Muscle of leg (tissue), 16 donors: Measurements from ENCODE around the gene EPRS1. TPM values are rescaled to one million over a fixed set of nuclear protein-coding genes. Genes with fewer than 3 reads are reported as not detected.
A peak's percentile ranks its signal among the peaks of the same experiment; 100 is the strongest.
"Not testable (repeated sequence)": the region's sequence is repeated elsewhere in the genome, so short reads cannot be mapped to it uniquely, and the experiment has no call there.

Experiments used
- DNase-seq: peaks from one replicate; pipeline ENCODE4 v3.0.0; 2013
- H3K27ac ChIP-seq: one replicate; pipeline ENCODE4 v1.5.1; 2013; ENCODE audit warnings: mild to moderate bottlenecking, low read length, control low read depth
- H3K27me3 ChIP-seq: one replicate; pipeline ENCODE4 v1.6.1; 2013; ENCODE audit warnings: low read length; ENCODE audit not compliant: control insufficient read depth, insufficient read depth
- H3K36me3 ChIP-seq: one replicate; pipeline ENCODE4 v1.6.1; 2013; ENCODE audit warnings: low read length; ENCODE audit not compliant: control insufficient read depth, insufficient read depth
- H3K4me1 ChIP-seq: one replicate; pipeline ENCODE4 v1.6.1; 2013; ENCODE audit warnings: low read length; ENCODE audit not compliant: control insufficient read depth, insufficient read depth
- H3K4me3 ChIP-seq: one replicate; pipeline ENCODE4 v1.5.1; 2013; ENCODE audit warnings: low read length, control low read depth
- H3K9me3 ChIP-seq: replicated peaks from 2 replicates; pipeline ENCODE4 v1.6.1; 2013; ENCODE audit warnings: low read depth, low read length; ENCODE audit not compliant: control insufficient read depth
- WGBS: methylation state at CpG from one replicate; pipeline ENCODE4 v1.1.5; 2013; ENCODE audit warnings: missing lambda C conversion rate; ENCODE audit not compliant: insufficient coverage; 5-methylcytosine and 5-hydroxymethylcytosine counted together
- long read RNA-seq, 11 donors: transcript quantifications; one replicate each; lab custom pipeline, GENCODE V29; 2026
- polyA plus RNA-seq, 8 donors: library from polyadenylated mRNA; unstranded; fragments of 120-200 nt; gene quantifications; one replicate each; pipeline versions ENCODE4 v1.2.1 to v1.2.3, GENCODE V29; 2013; ENCODE audit warnings: inconsistent platforms in 1 of 8, low replicate concordance in 1 of 8; ENCODE audit not compliant: insufficient read length in 8 of 8, insufficient read depth in 1 of 8
- total RNA-seq: library from RNA; stranded (reverse); fragments of 120-200 nt; gene quantifications from one replicate; pipeline ENCODE4 v1.2.4, GENCODE V29; 2013

Gene EPRS1
- total RNA-seq (76.4 TPM), polyA plus RNA-seq (100 to 1,000 TPM in 2 of 8 donors, 10 to 100 TPM in 6; 71.9 to 102 (median 89.3) TPM)
- long read RNA-seq, donor 1, full-length matches to known transcripts, result 1 of 1 reads
- long read RNA-seq, donor 1, partial matches to known transcripts, result 0 of 1 reads
- long read RNA-seq, donor 1, other reads (novel, unspliced or antisense), result 0 of 1 reads
- long read RNA-seq, donor 2, full-length matches to known transcripts, result 1 of 1 reads
- long read RNA-seq, donor 2, partial matches to known transcripts, result 0 of 1 reads
- long read RNA-seq, donor 2, other reads (novel, unspliced or antisense), result 0 of 1 reads
- long read RNA-seq, donor 3, full-length matches to known transcripts, result 7 of 21 reads
- long read RNA-seq, donor 3, partial matches to known transcripts, result 14 of 21 reads
- long read RNA-seq, donor 3, other reads (novel, unspliced or antisense), result 0 of 21 reads
- long read RNA-seq, donor 4, full-length matches to known transcripts, result 3 of 3 reads
- long read RNA-seq, donor 4, partial matches to known transcripts, result 0 of 3 reads
- long read RNA-seq, donor 4, other reads (novel, unspliced or antisense), result 0 of 3 reads
- long read RNA-seq, donor 5, full-length matches to known transcripts, result 11 of 71 reads
- long read RNA-seq, donor 5, partial matches to known transcripts, result 60 of 71 reads
- long read RNA-seq, donor 5, other reads (novel, unspliced or antisense), result 0 of 71 reads
- long read RNA-seq, donor 6, full-length matches to known transcripts, result 4 of 9 reads
- long read RNA-seq, donor 6, partial matches to known transcripts, result 5 of 9 reads
- long read RNA-seq, donor 6, other reads (novel, unspliced or antisense), result 0 of 9 reads
- long read RNA-seq, donor 7, full-length matches to known transcripts, result 2 of 29 reads
- long read RNA-seq, donor 7, partial matches to known transcripts, result 27 of 29 reads
- long read RNA-seq, donor 7, other reads (novel, unspliced or antisense), result 0 of 29 reads
- long read RNA-seq, donor 8, full-length matches to known transcripts, result 4 of 9 reads
- long read RNA-seq, donor 8, partial matches to known transcripts, result 5 of 9 reads
- long read RNA-seq, donor 8, other reads (novel, unspliced or antisense), result 0 of 9 reads
- long read RNA-seq, donor 9, full-length matches to known transcripts, result 6 of 15 reads
- long read RNA-seq, donor 9, partial matches to known transcripts, result 9 of 15 reads
- long read RNA-seq, donor 9, other reads (novel, unspliced or antisense), result 0 of 15 reads
- long read RNA-seq, donor 10, full-length matches to known transcripts, result 13 of 24 reads
- long read RNA-seq, donor 10, partial matches to known transcripts, result 11 of 24 reads
- long read RNA-seq, donor 10, other reads (novel, unspliced or antisense), result 0 of 24 reads
- long read RNA-seq, donor 11, partial matches to known transcripts, result 5 of 8 reads
- long read RNA-seq, donor 11, other reads (novel, unspliced or antisense), result 0 of 8 reads

GRCh38 chr1:220046052-220046930 lies at the start of gene EPRS1:
Gene EPRS1 (minus strand): TSS chr1:220046505. CDS start chr1:220046388, 117 bp downstream.
- Histone ChIP-seq H3K27ac (peak within 1 kb of the TSS; percentile 97), H3K4me3 (peak within 1 kb of the TSS; percentile 91), H3K9me3 (no peaks in the 10 kb centered on the region), H3K36me3 (no peaks in the 10 kb centered on the region), H3K27me3 (no peaks in the 10 kb centered on the region), H3K4me1 (peaks cover 4% of the 10 kb centered on the region)
- DNase-seq, result peak; percentile 99
- 0% methylated on average over 55 of the region's 71 CpGs for WGBS

DNA sequence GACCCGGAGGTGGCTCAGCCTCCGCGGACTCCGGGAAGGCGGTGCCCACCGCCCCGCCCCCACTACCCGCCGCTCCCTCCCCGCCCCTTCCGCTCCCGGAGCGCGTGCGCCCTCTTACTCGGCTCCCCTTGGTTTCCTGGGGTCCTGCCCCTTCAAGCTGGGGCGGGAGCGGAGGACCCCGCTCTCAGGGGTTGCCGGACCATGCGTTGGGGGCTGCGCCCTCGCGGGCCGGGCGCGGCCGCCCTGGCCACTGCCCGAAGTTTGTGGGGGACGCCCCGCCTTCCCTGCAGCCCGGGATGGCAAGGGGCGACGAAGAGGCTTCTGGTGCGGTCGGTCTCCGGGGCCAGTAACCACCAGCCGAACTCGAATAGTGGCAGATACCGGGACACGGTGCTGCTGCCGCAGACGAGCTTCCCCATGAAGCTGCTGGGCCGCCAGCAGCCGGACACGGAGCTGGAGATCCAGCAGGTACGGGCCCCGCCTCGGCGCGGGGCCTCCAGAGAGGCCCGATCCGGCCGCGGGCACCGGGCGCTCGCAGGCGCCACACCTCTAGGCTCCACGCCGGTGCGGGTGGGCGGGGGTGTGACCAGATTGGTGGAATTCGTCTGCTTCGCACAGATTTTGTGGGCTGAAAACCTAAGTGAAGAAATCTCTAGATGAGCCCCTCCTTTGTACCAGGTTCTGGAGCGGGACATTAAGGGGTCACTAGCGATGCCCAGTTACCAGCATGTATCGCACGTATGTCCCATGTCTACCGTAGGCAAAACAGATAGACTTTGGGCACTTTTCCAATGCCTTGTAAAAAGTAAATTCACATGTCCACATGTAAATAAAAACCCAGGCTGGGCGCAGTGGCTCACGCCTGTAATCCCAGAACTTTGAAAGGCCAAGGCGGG lies 48.0 kb upstream of the EPRS1 start, which contains the start of gene IARS2:
Gene IARS2 (plus strand): TSS at position 117 of the 896 bp plus-strand sequence. CDS start 85 bp downstream, at position 202.
- H3K9me3 ChIP-seq, result no peaks in the 10 kb centered on the region
- H3K4me3 ChIP-seq, result peak within 1 kb of the TSS; percentile 91
- WGBS, result 1% methylated on average over 55 of the region's 73 CpGs
- peaks cover 11% of the 10 kb centered on the region for H3K36me3 ChIP-seq
- H3K27me3 ChIP-seq, result no peaks in the 10 kb centered on the region
- DNase-seq, result peak; percentile 92
- peaks cover 17% of the 10 kb centered on the region for H3K4me1 ChIP-seq
- H3K27ac ChIP-seq, result peak within 1 kb of the TSS; percentile 62

DNA sequence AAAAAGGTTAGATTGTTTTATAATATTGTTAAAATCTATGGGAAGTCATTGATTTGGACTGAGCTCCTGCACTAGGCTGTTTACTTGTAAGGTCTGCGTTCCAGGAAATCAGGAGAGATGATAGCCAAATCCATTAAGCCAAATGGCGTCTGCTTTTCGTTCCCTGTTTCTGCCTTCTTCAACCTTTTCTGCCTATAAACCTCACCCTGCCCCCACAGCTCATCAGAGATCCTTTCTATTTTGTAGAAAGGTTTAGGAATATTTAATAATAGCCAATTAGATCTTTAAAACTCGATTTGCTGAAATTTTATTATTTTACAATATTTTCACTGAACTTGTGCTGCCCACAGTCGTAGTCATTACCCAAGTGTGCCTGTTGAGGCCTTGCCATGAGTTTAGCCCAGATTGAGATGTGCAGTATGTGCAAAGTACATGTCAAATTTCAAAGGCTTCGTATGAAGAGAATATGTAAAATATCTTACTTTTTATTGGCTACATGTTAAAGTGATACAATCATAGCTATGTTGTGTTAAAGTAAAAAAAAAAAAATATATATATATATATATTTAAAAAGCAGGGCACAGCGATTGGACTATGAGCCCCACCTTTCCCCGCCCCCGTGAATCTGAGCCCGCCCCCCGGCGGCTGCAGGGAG lies 47.2 kb upstream of the EPRS1 start:
- Histone ChIP-seq H3K4me1 (peaks cover 18% of the 10 kb centered on the region), H3K4me3 (no peak overlapping the region), H3K27ac (no peak overlapping the region), H3K9me3 (no peaks in the 10 kb centered on the region), H3K36me3 (peaks cover 9% of the 10 kb centered on the region), H3K27me3 (no peaks in the 10 kb centered on the region)
- WGBS, result 0% methylated on average over 1 of the region's 12 CpGs
- DNase-seq, result peak; percentile 11

- Histone ChIP-seq H3K27me3 (no peaks in the 10 kb centered on the region), H3K27ac (no peak overlapping the region), H3K4me1 (peaks cover 19% of the 10 kb centered on the region), H3K4me3 (no peak overlapping the region), H3K9me3 (no peaks in the 10 kb centered on the region), H3K36me3 (peaks cover 6% of the 10 kb centered on the region)
- no CpG with 5 or more reads among the region's 1 CpG for WGBS
- no peak for DNase-seq
Measured at GRCh38 chr1:220092694-220093093, 46.4 kb upstream of the EPRS1 start.

DNA sequence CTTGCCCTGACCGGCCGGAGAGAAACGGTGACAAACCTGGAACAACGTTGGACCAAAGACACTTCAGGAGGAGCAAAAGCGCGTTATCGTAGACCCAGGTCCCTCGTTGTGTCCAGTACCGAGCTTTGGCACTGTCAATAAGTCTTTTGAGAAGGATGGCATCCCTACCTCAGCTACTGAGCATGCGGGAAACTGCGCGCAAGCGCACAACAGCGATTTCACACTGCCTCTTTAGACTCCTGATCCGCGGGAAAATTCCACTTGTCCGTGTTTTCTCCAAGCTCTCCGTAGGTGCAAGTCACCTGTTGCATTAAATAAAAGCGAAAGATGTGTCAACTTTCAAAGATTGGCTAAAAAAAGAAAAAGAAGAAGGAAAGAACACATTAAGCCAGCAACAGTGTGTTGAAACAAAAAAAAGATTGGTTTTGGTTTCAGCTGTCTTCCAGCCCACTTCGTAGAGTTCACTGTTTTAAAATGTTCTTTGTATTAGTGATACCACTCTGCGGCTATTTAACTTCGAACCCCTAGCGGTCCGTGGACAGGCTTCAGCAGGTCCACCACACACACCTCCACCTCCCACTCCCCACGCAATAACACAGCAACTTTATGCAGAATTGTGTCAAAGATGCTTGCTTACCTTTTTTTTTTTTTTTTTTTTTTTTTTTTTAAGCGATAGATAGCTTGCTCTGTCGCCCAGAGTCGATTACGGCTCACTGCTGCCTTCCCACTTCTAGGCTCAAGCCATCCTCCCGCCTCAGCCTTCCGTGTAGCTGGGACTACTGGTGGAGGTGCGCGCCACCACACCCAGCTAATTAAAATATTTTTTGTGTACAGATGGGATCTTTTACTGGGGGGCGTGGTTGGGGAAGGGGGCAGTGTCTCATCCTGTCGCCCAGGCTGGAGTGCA lies 43.6 kb upstream of the EPRS1 start, which contains the start of gene BPNT1:
Gene BPNT1 (minus strand): TSS at position 139 of the 907 bp plus-strand sequence. CDS start 9,942 bp downstream, outside the sequence.
- DNase-seq, result peak; percentile 97
- H3K36me3 ChIP-seq, result no peaks in the 10 kb centered on the region
- 0% methylated on average over 19 of the region's 35 CpGs for WGBS
- no peaks in the 10 kb centered on the region for H3K27me3 ChIP-seq
- peak within 1 kb of the TSS; percentile 46 for H3K4me3 ChIP-seq
- H3K27ac ChIP-seq, result peak within 1 kb of the TSS; percentile 32
- H3K9me3 ChIP-seq, result no peaks in the 10 kb centered on the region
- H3K4me1 ChIP-seq, result peaks cover 12% of the 10 kb centered on the region

DNA sequence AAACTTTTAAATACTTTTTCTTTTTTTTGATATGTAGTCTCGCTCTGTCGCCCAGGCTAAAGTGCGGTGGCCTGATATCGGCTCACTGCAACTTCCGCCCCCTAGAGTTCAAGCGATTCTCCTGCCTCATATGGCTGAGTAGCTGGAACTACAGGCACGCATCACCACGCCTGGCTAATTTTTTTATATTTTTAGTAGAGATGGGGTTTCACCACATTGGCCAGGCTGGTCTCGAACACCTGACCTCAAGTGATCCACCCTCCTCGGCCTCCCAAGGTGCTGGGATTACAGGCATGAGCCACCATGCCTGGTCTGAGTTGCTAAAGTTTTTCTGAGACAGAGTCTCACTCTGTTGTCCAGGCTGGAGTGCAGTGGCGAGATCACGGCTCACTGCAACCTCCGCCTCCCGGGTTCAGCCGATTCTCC lies 40.0 kb upstream of the EPRS1 start:
- H3K4me1 ChIP-seq, DNase-seq, H3K36me3 ChIP-seq, H3K27ac ChIP-seq, H3K9me3 ChIP-seq, H3K27me3 ChIP-seq, H3K4me3 ChIP-seq: not testable (repeated sequence)
- 89% methylated on average over 13 of the region's 15 CpGs for WGBS

GRCh38 chr1:220084460-220084859 lies 38.2 kb upstream of the EPRS1 start:
- H3K4me1 ChIP-seq, result peaks cover 2% of the 10 kb centered on the region
- H3K27ac ChIP-seq, result no peak overlapping the region
- DNase-seq, result no peak
- no peaks in the 10 kb centered on the region for H3K36me3 ChIP-seq
- H3K9me3 ChIP-seq, result no peaks in the 10 kb centered on the region
- H3K4me3 ChIP-seq, result no peak overlapping the region
- WGBS, result no CpG with 5 or more reads among the region's 1 CpG
- no peaks in the 10 kb centered on the region for H3K27me3 ChIP-seq
